ENCODE measurements around the gene EPM2AIP1.

Gene EPM2AIP1

DNA sequence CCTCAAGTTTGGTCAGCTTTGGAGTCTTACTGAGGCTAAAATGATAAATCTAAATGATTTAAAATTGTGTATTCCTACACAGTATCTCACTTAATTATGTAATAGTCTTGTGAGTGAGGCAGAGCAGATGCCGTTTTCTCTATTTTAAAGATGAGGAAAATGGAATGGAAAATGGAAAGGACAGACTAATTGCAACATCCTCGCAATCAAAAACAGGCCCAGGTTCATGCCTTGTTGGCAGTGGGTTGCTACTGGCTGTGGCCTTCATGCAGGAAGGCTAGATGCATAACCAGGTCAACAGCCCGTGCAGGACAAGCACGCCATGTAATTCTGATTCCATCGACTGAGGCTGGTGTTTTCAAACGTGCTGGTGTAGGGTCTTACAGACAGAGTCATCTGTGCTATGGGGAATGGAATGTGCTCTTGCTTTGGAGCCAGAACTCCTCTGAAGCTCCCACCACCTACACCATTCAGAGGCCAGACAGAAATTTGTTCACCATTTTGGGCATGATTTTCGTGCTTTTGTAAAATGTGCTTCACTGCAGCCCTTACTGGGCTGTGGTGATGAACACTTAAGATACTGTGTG, 38.3 kb upstream of the EPM2AIP1 start:
- TF ChIP-seq ZFX (IDR thresholded peaks at IDR 0.05; ENCODE audit: borderline replicate concordance), result no peak
- TF ChIP-seq, protein P1, sequence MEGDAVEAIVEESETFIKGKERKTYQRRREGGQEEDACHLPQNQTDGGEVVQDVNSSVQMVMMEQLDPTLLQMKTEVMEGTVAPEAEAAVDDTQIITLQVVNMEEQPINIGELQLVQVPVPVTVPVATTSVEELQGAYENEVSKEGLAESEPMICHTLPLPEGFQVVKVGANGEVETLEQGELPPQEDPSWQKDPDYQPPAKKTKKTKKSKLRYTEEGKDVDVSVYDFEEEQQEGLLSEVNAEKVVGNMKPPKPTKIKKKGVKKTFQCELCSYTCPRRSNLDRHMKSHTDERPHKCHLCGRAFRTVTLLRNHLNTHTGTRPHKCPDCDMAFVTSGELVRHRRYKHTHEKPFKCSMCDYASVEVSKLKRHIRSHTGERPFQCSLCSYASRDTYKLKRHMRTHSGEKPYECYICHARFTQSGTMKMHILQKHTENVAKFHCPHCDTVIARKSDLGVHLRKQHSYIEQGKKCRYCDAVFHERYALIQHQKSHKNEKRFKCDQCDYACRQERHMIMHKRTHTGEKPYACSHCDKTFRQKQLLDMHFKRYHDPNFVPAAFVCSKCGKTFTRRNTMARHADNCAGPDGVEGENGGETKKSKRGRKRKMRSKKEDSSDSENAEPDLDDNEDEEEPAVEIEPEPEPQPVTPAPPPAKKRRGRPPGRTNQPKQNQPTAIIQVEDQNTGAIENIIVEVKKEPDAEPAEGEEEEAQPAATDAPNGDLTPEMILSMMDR (IDR thresholded peaks at IDR 0.05), result no peak
- H3K27ac ChIP-seq, result no peak overlapping the region

GRCh38 chr3:37030588-37030987, 37.7 kb upstream of the EPM2AIP1 start:
- TF ChIP-seq, protein P1 (IDR thresholded peaks at IDR 0.05), result no peak
- TF ChIP-seq ZFX (IDR thresholded peaks at IDR 0.05; ENCODE audit: borderline replicate concordance), result no peak
- H3K27ac ChIP-seq, result no peak overlapping the region

DNA sequence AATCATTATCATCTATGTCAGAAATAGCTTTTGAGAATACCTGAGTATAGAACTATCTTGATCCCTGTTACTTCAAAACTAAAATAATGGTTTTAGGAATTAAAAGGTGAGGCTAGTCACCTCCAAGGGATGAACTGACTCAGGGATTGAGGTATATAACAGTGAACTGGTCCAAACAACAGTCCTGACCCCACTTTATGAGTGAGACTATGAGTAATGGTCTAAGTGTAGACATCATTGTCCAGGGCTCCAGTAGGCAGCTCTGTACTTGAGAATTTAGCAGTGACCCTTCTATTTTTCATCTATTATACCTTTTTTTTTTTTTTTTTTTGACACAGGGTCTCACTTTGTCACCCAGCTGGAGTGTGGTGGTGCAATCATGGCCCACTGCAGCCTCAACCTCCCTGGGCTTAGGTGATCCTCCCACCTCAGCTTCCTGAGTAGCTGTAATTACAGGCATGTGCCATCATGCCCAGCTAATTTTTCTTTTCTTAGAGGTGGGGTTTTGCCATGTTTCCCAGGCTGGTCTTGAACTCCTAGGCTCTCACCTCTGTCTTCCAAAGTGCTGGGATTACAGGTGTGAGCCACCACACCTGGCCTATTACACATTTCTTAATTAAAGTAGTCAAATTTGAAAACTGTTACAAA, 36.7 kb upstream of the EPM2AIP1 start:
- TF ChIP-seq, protein P1 (IDR thresholded peaks at IDR 0.05), result no peak
- no peak for TF ChIP-seq ZFX (IDR thresholded peaks at IDR 0.05; ENCODE audit: borderline replicate concordance)
- H3K27ac ChIP-seq, result no peak overlapping the region

DNA sequence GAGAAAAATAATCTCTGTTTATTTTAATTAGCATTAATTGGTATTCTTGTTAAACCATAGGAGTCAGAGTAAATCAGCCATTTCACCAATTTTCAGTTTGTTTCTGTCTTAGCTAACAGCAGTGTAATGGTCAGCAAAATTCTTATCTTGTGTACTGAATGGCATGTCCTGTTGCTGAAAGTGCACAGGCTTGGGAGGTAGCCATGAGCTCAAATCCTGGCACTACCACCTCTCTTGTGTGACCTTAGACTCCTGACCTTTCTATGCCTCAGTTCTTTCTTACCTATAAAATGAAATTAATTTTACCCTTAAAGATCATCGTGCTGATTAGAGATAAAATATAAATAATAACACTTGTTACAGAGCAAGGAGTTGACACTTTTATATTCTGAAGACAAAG, 36.2 kb upstream of the EPM2AIP1 start:
- no peak for TF ChIP-seq ZFX (IDR thresholded peaks at IDR 0.05; ENCODE audit: borderline replicate concordance)
- TF ChIP-seq, protein P1 (IDR thresholded peaks at IDR 0.05), result no peak
- no peak overlapping the region for H3K27ac ChIP-seq

GRCh38 chr3:37028329-37028728, 35.4 kb upstream of the EPM2AIP1 start:
- TF ChIP-seq, protein P1 (IDR thresholded peaks at IDR 0.05), result no peak
- no peak for TF ChIP-seq ZFX (IDR thresholded peaks at IDR 0.05; ENCODE audit: borderline replicate concordance)

DNA sequence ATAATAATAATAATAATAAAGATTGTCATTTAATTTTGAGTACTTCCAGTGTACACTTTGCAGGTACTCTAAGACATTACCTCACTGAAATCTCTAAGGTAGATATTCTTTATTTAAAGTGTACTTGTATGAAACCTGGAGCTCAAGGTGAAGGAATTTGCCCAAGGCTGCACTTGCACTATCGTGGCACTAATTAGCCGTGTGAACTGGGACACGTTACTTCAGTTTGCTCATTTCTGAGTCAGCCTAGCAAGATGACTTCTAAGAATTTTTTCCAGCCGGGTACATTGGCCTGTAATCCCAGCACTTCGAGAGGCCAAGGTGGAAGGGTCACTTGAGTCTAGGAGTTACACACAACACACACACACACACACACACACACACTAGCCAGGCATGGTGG, 33.9 kb upstream of the EPM2AIP1 start:
- H3K27ac ChIP-seq, result no peak overlapping the region

More at GRCh38 chr3:37028329-37028728, 35.4 kb upstream of the EPM2AIP1 start:
- no peak overlapping the region for H3K27ac ChIP-seq

More for the DNA sequence above, 33.9 kb upstream of the EPM2AIP1 start:
- TF ChIP-seq ZFX (IDR thresholded peaks at IDR 0.05; ENCODE audit: borderline replicate concordance), result no peak
- TF ChIP-seq, protein P1 (IDR thresholded peaks at IDR 0.05), result no peak
